A549 (cell line): ENCODE measurements around the gene DDX25.

Experiments
- BHLHE40 ChIP-seq: IDR thresholded peaks from 2 replicates; pipeline ENCODE4 v1.6.1; 2012; ENCODE audit warnings: low read depth, low read length, inconsistent platforms
- CBX8 ChIP-seq: fragments of 200-600 bp; sonication (generic); IDR thresholded peaks from 2 replicates; pipeline ENCODE4 v1.6.1; 2016
- CEBPB ChIP-seq, 2 experiments: fragments of >200 bp in 1 of 2; sonication (Bioruptor Twin) in 1 of 2; formaldehyde crosslinking in 1 of 2; IDR thresholded peaks; 2 replicates each; pipeline ENCODE4 v1.6.1; 2012 to 2016
- CHD2 ChIP-seq: fragments of 150-350 bp; IDR thresholded peaks from 2 replicates; pipeline ENCODE4 v1.6.1; 2014; ENCODE audit warnings: low read length; ENCODE audit not compliant: partially characterized antibody
- FOXS1 ChIP-seq: fragments of 250-450 bp; sonication (Bioruptor Pico); IDR thresholded peaks from 2 replicates; pipeline ENCODE4 v1.5.0; 2020; ENCODE audit warnings: mild to moderate bottlenecking, moderate library complexity
- KDM1A ChIP-seq: fragments of 200-600 bp; sonication (generic); IDR thresholded peaks from 2 replicates; pipeline ENCODE4 v1.6.1; 2016; ENCODE audit warnings: low read depth, mild to moderate bottlenecking
- MAZ ChIP-seq: fragments of 150-350 bp; IDR thresholded peaks from 2 replicates; pipeline ENCODE4 v1.6.1; 2014; ENCODE audit warnings: antibody characterized with exemption, low read depth, low read length, borderline replicate concordance
- TF ChIP-seq, protein P1 (sequence below): IDR thresholded peaks from 2 replicates; pipeline ENCODE4 v1.6.1; 2012
- TF ChIP-seq, protein P2 (sequence below): fragments of >200 bp; sonication (Bioruptor Twin); formaldehyde crosslinking; IDR thresholded peaks from 3 replicates; pipeline ENCODE4 v1.5.1; 2016
- TF ChIP-seq, protein P3 (sequence below): fragments of >200 bp; sonication (Bioruptor Twin); formaldehyde crosslinking; IDR thresholded peaks from 3 replicates; pipeline ENCODE4 v1.6.1; 2016

- TF ChIP-seq CEBPB (IDR thresholded peaks at IDR 0.05) (no peak), CHD2 (no peak), KDM1A (no peak), BHLHE40 (no peak), MAZ (no peak), CBX8 (no peak), FOXS1 (CRISPR knock-in tag) (no peak)
- TF ChIP-seq, protein P1, sequence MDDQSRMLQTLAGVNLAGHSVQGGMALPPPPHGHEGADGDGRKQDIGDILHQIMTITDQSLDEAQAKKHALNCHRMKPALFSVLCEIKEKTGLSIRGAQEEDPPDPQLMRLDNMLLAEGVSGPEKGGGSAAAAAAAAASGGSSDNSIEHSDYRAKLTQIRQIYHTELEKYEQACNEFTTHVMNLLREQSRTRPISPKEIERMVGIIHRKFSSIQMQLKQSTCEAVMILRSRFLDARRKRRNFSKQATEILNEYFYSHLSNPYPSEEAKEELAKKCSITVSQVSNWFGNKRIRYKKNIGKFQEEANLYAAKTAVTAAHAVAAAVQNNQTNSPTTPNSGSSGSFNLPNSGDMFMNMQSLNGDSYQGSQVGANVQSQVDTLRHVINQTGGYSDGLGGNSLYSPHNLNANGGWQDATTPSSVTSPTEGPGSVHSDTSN, result no peak
- TF ChIP-seq, protein P2, sequence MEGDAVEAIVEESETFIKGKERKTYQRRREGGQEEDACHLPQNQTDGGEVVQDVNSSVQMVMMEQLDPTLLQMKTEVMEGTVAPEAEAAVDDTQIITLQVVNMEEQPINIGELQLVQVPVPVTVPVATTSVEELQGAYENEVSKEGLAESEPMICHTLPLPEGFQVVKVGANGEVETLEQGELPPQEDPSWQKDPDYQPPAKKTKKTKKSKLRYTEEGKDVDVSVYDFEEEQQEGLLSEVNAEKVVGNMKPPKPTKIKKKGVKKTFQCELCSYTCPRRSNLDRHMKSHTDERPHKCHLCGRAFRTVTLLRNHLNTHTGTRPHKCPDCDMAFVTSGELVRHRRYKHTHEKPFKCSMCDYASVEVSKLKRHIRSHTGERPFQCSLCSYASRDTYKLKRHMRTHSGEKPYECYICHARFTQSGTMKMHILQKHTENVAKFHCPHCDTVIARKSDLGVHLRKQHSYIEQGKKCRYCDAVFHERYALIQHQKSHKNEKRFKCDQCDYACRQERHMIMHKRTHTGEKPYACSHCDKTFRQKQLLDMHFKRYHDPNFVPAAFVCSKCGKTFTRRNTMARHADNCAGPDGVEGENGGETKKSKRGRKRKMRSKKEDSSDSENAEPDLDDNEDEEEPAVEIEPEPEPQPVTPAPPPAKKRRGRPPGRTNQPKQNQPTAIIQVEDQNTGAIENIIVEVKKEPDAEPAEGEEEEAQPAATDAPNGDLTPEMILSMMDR, result no peak
- TF ChIP-seq, protein P3, sequence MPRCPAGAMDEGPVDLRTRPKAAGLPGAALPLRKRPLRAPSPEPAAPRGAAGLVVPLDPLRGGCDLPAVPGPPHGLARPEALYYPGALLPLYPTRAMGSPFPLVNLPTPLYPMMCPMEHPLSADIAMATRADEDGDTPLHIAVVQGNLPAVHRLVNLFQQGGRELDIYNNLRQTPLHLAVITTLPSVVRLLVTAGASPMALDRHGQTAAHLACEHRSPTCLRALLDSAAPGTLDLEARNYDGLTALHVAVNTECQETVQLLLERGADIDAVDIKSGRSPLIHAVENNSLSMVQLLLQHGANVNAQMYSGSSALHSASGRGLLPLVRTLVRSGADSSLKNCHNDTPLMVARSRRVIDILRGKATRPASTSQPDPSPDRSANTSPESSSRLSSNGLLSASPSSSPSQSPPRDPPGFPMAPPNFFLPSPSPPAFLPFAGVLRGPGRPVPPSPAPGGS, result no peak
Measured at GRCh38 chr11:125952559-125952958, 48.3 kb downstream of the DDX25 start.
